K562 (cell line): ENCODE data around the gene PBRM1. TPM values are rescaled to one million over a fixed set of nuclear protein-coding genes. Genes with fewer than 3 reads are reported as not detected.

Experiments
- ATAC-seq: fragments of 200-7000 bp; cut with Tn5 transposase; 3 replicates; pipeline ENCODE4 v1.9.1; 2020; ENCODE audit warnings: moderate library complexity
- BruUV-seq: library from RNA; stranded (reverse); fragments of 400-500 nt; replicated peaks from 2 replicates; lab custom pipeline; 2021; lab: Mats Ljungman, UMichigan
- CTCF ChIA-PET: fragments of 300-600 bp; formaldehyde crosslinking; extraction: SDS; loops from one replicate; lab custom pipeline; 2021; ENCODE audit warnings: low intra/inter-chr PET ratio; lab: Yijun Ruan, JAX
- POLR2A ChIA-PET: fragments of 300-600, 350-650 bp; sonication (Branson Sonifier 250); formaldehyde crosslinking; extraction: SDS; loops from one replicate; lab custom pipeline; 2021; ENCODE audit warnings: antibody characterized with exemption, inconsistent platforms; lab: Yijun Ruan, JAX
- DNase-seq, 4 experiments: peaks; one replicate each; pipeline versions ENCODE4 v3.0.0 to v3.0.0-alpha.2; 2011 to 2018; ENCODE audit warnings: low spot score in 3 of 4, mixed read lengths in 3 of 4; ENCODE audit errors: extremely low read depth in 1 of 4
- FAIRE-seq: peaks from 2 replicates; lab custom pipeline; 2011; peaks lifted over from hg19 to GRCh38; lab: Jason Lieb, UNC
- H2AFZ ChIP-seq: 2 replicates; pipeline ENCODE4 v1.6.0; 2011; ENCODE audit warnings: low read depth, low read length, control low read depth, inconsistent platforms
- H3K27ac ChIP-seq: fragments of 200-600 bp; 3 replicates; pipeline ENCODE4 v1.8.0; 2011; ENCODE audit warnings: low read depth, mild to moderate bottlenecking, control low read depth, inconsistent platforms, low read length, moderate library complexity, mixed read lengths; ENCODE audit errors: extremely low read depth
- H3K27me3 ChIP-seq, 2 experiments: fragments of 300-600 bp in 1 of 2; 2 replicates in 1 of 2; 3 replicates in 1 of 2; pipeline versions ENCODE4 v1.6.0 to v1.8.0; 2011; ENCODE audit warnings: inconsistent platforms in 2 of 2, low read length in 2 of 2, mild to moderate bottlenecking in 1 of 2, mixed read lengths in 1 of 2, moderate library complexity in 1 of 2; ENCODE audit not compliant: control insufficient read depth in 2 of 2, insufficient read depth in 2 of 2
- H3K36me3 ChIP-seq: fragments of 300-600 bp; 3 replicates; pipeline ENCODE4 v1.8.0; 2011; ENCODE audit warnings: mild to moderate bottlenecking, low read length, inconsistent platforms; ENCODE audit not compliant: control insufficient read depth, insufficient read depth
- H3K4me1 ChIP-seq, 2 experiments: fragments of 200-600 bp in 1 of 2; replicated peaks in 1 of 2; 2 replicates in 1 of 2; 3 replicates in 1 of 2; pipeline versions ENCODE4 v1.5.1 to v1.8.0; 2011; ENCODE audit warnings: inconsistent platforms in 2 of 2, low read length in 2 of 2, mild to moderate bottlenecking in 1 of 2, mixed read lengths in 1 of 2, moderate library complexity in 1 of 2; ENCODE audit not compliant: control insufficient read depth in 2 of 2, insufficient read depth in 2 of 2
- H3K4me2 ChIP-seq: 2 replicates; pipeline ENCODE4 v1.6.1; 2011; ENCODE audit warnings: low read length, control low read depth, inconsistent platforms, mixed read lengths; ENCODE audit not compliant: insufficient read depth
- H3K4me3 ChIP-seq: fragments of 200-600 bp; sonication (generic), shearing (Covaris generic); 2 replicates; pipeline ENCODE4 v1.5.1; 2016; ENCODE audit warnings: control low read depth, inconsistent platforms
- H3K79me2 ChIP-seq: fragments of 200-600 bp; 3 replicates; pipeline ENCODE4 v1.8.0; 2011; ENCODE audit warnings: low read length, inconsistent platforms; ENCODE audit not compliant: control insufficient read depth, insufficient read depth
- H3K9ac ChIP-seq, 2 experiments: 2 replicates each; pipeline versions ENCODE4 v1.6.0 to v1.6.1; 2011; ENCODE audit warnings: low read depth in 2 of 2, low read length in 2 of 2, control low read depth in 1 of 2, inconsistent platforms in 1 of 2, mild to moderate bottlenecking in 1 of 2, mixed read lengths in 1 of 2; ENCODE audit not compliant: insufficient read depth in 1 of 2
- H3K9me1 ChIP-seq: one replicate; pipeline ENCODE4 v1.6.0; 2011; ENCODE audit warnings: inconsistent platforms, mild to moderate bottlenecking, low read length, moderate library complexity; ENCODE audit not compliant: control insufficient read depth, insufficient read depth
- H3K9me3 ChIP-seq: replicated peaks from 2 replicates; pipeline ENCODE4 v1.5.1; 2011; ENCODE audit warnings: low read depth, low read length, inconsistent platforms; ENCODE audit not compliant: control insufficient read depth, insufficient read depth
- H4K20me1 ChIP-seq: replicated peaks from 2 replicates; pipeline ENCODE4 v1.6.1; 2011; ENCODE audit warnings: low read length, inconsistent platforms, mixed read lengths; ENCODE audit not compliant: control insufficient read depth, insufficient read depth
- ATF3 ChIP-seq, 2 experiments: fragments of 450-650 bp in 1 of 2; sonication (generic) in 1 of 2; formaldehyde crosslinking in 1 of 2; IDR thresholded peaks in 1 of 2; conservative IDR thresholded peaks in 1 of 2; 2 replicates each; pipeline versions ENCODE4 v1.6.1 to v1.8.1; 2016 to 2023; ENCODE audit warnings: mild to moderate bottlenecking in 2 of 2, moderate library complexity in 2 of 2, inconsistent platforms in 1 of 2, missing genetic modification reagents in 1 of 2
- ATF4 ChIP-seq: fragments of 450-650 bp; formaldehyde crosslinking; IDR thresholded peaks from 2 replicates; pipeline ENCODE4 v1.4.0; 2022; ENCODE audit warnings: mild to moderate bottlenecking, moderate library complexity
- BCOR ChIP-seq: fragments of 450-650 bp; IDR thresholded peaks from 2 replicates; pipeline ENCODE4 v1.6.1; 2016
- BRCA1 ChIP-seq, 2 experiments: fragments of 450-650 bp in 1 of 2; sonication (generic) in 1 of 2; formaldehyde crosslinking in 1 of 2; IDR thresholded peaks; 2 replicates each; pipeline versions ENCODE4 v1.5.0 to v1.6.1; 2017 to 2020; ENCODE audit warnings: mild to moderate bottlenecking in 1 of 2, missing genetic modification reagents in 1 of 2
- C11orf30 ChIP-seq: fragments of 450-650 bp; IDR thresholded peaks from 2 replicates; pipeline ENCODE4 v1.6.1; 2016; ENCODE audit warnings: low read depth, mild to moderate bottlenecking
- HNRNPK ChIP-seq: fragments of 200-400 bp; formaldehyde crosslinking; IDR thresholded peaks from one replicate; pipeline ENCODE4 v1.6.1; 2018; ENCODE audit warnings: mild to moderate bottlenecking, low read depth, low read length; ENCODE audit not compliant: poor library complexity, severe bottlenecking
- IRF9 ChIP-seq: fragments of 450-650 bp; IDR thresholded peaks from 2 replicates; pipeline ENCODE4 v1.6.1; 2016; ENCODE audit warnings: missing biosample characterization, missing genetic modification characterization
- NELFE ChIP-seq: IDR thresholded peaks from 2 replicates; pipeline ENCODE4 v1.6.1; 2011; ENCODE audit warnings: mild to moderate bottlenecking; ENCODE audit not compliant: insufficient read depth, insufficient read length
- POLR3G ChIP-seq: IDR thresholded peaks from 2 replicates; pipeline ENCODE4 v1.6.1; 2011; ENCODE audit not compliant: insufficient read length, insufficient replicate concordance; ENCODE audit errors: extremely low read depth
- RCOR1 ChIP-seq, 2 experiments: IDR thresholded peaks; 2 replicates each; pipeline ENCODE4 v1.6.1; 2012; ENCODE audit warnings: low read depth in 2 of 2, low read length in 2 of 2, borderline replicate concordance in 1 of 2, improper control_type of control experiment in 1 of 2
- RFX7 ChIP-seq: fragments of 250-450 bp; sonication (Bioruptor Pico); IDR thresholded peaks from 2 replicates; pipeline ENCODE4 v1.5.1; 2021; ENCODE audit warnings: mild to moderate bottlenecking
- TEAD2 ChIP-seq: fragments of 450-650 bp; IDR thresholded peaks from 2 replicates; pipeline ENCODE4 v1.6.1; 2016; ENCODE audit warnings: missing genetic modification characterization, control low read depth, missing compliant biosample characterization
- TGIF2 ChIP-seq: sonication (generic); formaldehyde crosslinking; IDR thresholded peaks from 2 replicates; pipeline ENCODE4 v1.8.1; 2022; ENCODE audit warnings: mild to moderate bottlenecking, missing genetic modification reagents, moderate library complexity
- ZC3H4 ChIP-seq: sonication (generic); formaldehyde crosslinking; IDR thresholded peaks from 2 replicates; pipeline ENCODE4 v1.9.0; 2021; ENCODE audit warnings: missing genetic modification reagents, borderline replicate concordance
- ZNF140 ChIP-seq: fragments of 250-450 bp; sonication (Bioruptor Pico); IDR thresholded peaks from 2 replicates; pipeline ENCODE4 v1.8.0; 2021; ENCODE audit warnings: moderate library complexity, mild to moderate bottlenecking, inconsistent platforms
- WGBS: fragments of 100-300 bp; shearing (Covaris generic); methylation state at CpG from one replicate; pipeline ENCODE4 v1.1.6; 2016; ENCODE audit warnings: low coverage, mixed read lengths; ENCODE audit not compliant: insufficient coverage; ENCODE audit errors: missing lambda C conversion rate; 5-methylcytosine and 5-hydroxymethylcytosine counted together
- in situ Hi-C: fragments of 300-500 bp; cut with MboI; formaldehyde crosslinking; loops from 4 replicates; pipeline ENCODE4 v1.15.0; 2018; ENCODE audit warnings: inconsistent platforms, mixed read lengths
- intact Hi-C: fragments of 100-400 bp; cut with micrococcal nuclease; formaldehyde crosslinking; loops from 2 replicates; pipeline ENCODE4 v1.14.2; 2022
- polyA plus RNA-seq, 8 experiments: library from polyadenylated mRNA; depleted of rRNA in 4 of 8; stranded (reverse) in 5 of 8; unstranded in 3 of 8; fragments of >200 nt; fragmentation: Nextera tagmentation in 2 of 8; fragmentation: Illumina TruSeq in 1 of 8; extraction: Ambion mirVana in 2 of 8; extraction: Trizol in 1 of 8; gene quantifications; 2 replicates each; pipeline versions ENCODE4 v1.2.1 to v1.2.3, GENCODE V29; 2011 to 2014; ENCODE audit warnings: inconsistent platforms in 1 of 8, missing spikeins in 1 of 8
- total RNA-seq, 7 experiments: library from RNA; depleted of rRNA in 6 of 7; stranded (reverse); fragments of >200 nt in 6 of 7; fragmentation: Illumina TruSeq in 2 of 7; extraction: Trizol in 2 of 7; gene quantifications; 2 replicates each; pipeline versions ENCODE4 v1.2.1 to v1.2.3, GENCODE V29; 2011 to 2021; ENCODE audit warnings: low replicate concordance in 1 of 7
- TF ChIP-seq, protein P1 (sequence below): fragments of 250-450 bp; sonication (Bioruptor Pico); IDR thresholded peaks from 2 replicates; pipeline ENCODE4 v1.5.0; 2021

The PBRM1 gene
- total and polyA plus RNA-seq, 9 of the 15 experiments (the other 6 are each of a cell fraction or from before 2014, with no cell fraction given), result 3.9 to 31.8 (median 19.0) TPM

GRCh38 chr3:52694528-52695189 is 8.9 kb upstream of the PBRM1 start:
- Histone ChIP-seq H3K4me3 (no peak overlapping the region), H3K36me3 (peaks cover 84% of the 10 kb centered on the region), H3K9me3 (no peaks in the 10 kb centered on the region), H3K79me2 (peaks cover 7% of the 10 kb centered on the region), H3K27me3 (no peaks in the 10 kb centered on the region), H3K27ac (peak overlapping the region; percentile 7; the same call in 1 of the 3 replicates), H2AFZ (no peak overlapping the region), H3K4me2 (no peak overlapping the region; the same call in 1 of the 2 replicates), H3K9me1 (no peaks in the 10 kb centered on the region), H4K20me1 (peaks cover 8% of the 10 kb centered on the region), H3K4me1 (peaks cover 0 to 14% of the 10 kb centered on the region in 2 experiments; a peak in 2 of 5 replicates), H3K9ac (no peak overlapping the region)
- FAIRE-seq (peak; percentile 90), ATAC-seq (peak; percentile 50), DNase-seq (peak in 3 of 4 experiments; percentile 15 to 53 (median 23))
- intact Hi-C loops, result no loop called here
- BruUV-seq, result TSS peak; percentile 70
- ChIA-PET CTCF (no interaction called here), POLR2A (interaction anchor here (1.0 to 1.3 kb wide), 2 partner anchors 9 to 10 kb away, joined by 3 read pairs; partner anchors contain the start of gene GNL3)
- in situ Hi-C loops, result no loop called here
- whole genome bisulfite sequencing, result 52% methylated on average over 7 of the region's 7 CpGs
- TF ChIP-seq TEAD2 (tag), result no peak
- no peak for TF ChIP-seq RFX7 (CRISPR knock-in tag)
- no peak for TF ChIP-seq IRF9 (tag)
- TF ChIP-seq C11orf30, result peak; percentile 14; the same call in 1 of the 2 replicates
- TF ChIP-seq BCOR, result no peak
- no peak for TF ChIP-seq ZC3H4 (CRISPR knock-in tag)
- TF ChIP-seq ATF4 (CRISPR knock-in tag), result no peak
- 0 out of 2 replicates have a peak, but pooled peaks have one; percentile 27 for TF ChIP-seq ATF3 (IDR thresholded peaks at IDR 0.05)
- no peak for TF ChIP-seq ATF3 (CRISPR knock-in tag; conservative IDR thresholded peaks at IDR 0.05)
- no peak for TF ChIP-seq TGIF2
- TF ChIP-seq, protein P1, sequence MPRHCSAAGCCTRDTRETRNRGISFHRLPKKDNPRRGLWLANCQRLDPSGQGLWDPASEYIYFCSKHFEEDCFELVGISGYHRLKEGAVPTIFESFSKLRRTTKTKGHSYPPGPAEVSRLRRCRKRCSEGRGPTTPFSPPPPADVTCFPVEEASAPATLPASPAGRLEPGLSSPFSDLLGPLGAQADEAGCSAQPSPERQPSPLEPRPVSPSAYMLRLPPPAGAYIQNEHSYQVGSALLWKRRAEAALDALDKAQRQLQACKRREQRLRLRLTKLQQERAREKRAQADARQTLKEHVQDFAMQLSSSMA, result no peak
- no peak for TF ChIP-seq HNRNPK
- TF ChIP-seq POLR3G, result no peak
- TF ChIP-seq ZNF140 (CRISPR knock-in tag), result no peak
- TF ChIP-seq NELFE, result no peak
- TF ChIP-seq RCOR1 (IDR thresholded peaks at IDR 0.05; ENCODE audit: borderline replicate concordance in 1 of 2, low read depth in 2 of 2, low read length in 2 of 2), result peak in 1 of 2 experiments; percentile 38; a peak in 1 of 4 replicates
- TF ChIP-seq BRCA1 (IDR thresholded peaks at IDR 0.05), result no peak
- TF ChIP-seq BRCA1 (CRISPR knock-in tag; IDR thresholded peaks at IDR 0.05), result no peak
